Keratinocyte (primary cell): ENCODE measurements around the gene TMTC2.

Experiments
- CTCF ChIP-seq, 3 experiments: IDR thresholded peaks in 1 of 3; conservative IDR thresholded peaks in 1 of 3; optimal IDR thresholded peaks in 1 of 3; 2 replicates in 2 of 3; 3 replicates in 1 of 3; pipeline versions ENCODE3 to v1.5.1; 2011; ENCODE audit warnings: low read length in 3 of 3, mild to moderate bottlenecking in 3 of 3, moderate library complexity in 2 of 3, control low read depth in 1 of 3, inconsistent platforms in 1 of 3; ENCODE audit not compliant: insufficient read depth in 2 of 3; ENCODE audit errors: extremely low read depth in 1 of 3
- EZH2 ChIP-seq: IDR thresholded peaks from one replicate; pipeline ENCODE4 v1.6.1; 2012; ENCODE audit warnings: inconsistent platforms, mild to moderate bottlenecking, low read length, moderate library complexity

DNA sequence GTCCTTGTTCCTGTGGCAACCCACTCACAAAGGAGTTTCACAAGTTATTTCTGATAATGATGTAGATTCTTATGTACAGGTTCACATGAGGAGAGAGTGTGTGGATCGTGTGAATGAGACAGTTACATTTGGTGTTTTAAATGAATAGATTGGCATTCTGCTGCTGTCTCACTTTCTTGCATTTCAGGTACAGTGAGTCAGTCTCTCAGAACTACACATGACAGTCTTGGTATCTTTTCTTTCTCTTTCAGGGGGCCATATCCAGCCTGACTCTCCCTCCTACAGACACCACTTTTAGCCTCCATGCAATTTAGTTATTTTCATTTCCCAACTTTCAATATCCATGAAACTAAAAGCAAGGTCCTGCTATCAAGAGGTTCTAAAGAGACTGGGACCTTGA lies 19.9 kb upstream of the TMTC2 start:
- TF ChIP-seq CTCF (optimal IDR thresholded peaks at IDR 0.05 in 1 of 3, IDR thresholded peaks at IDR 0.05 in 1 of 3, conservative IDR thresholded peaks at IDR 0.05 in 1 of 3; ENCODE audit: extremely low read depth in 1 of 3, insufficient read depth in 2 of 3, low read length in 3 of 3) = no peak
- no peak for TF ChIP-seq EZH2
